ENCODE data around the gene CFAP99.

GRCh38 chr4:2445571-2445970 lies 26.8 kb downstream of the CFAP99 start:
- no peak for TF ChIP-seq CTCF (IDR thresholded peaks at IDR 0.05)
- TF ChIP-seq TCF7L2 (IDR thresholded peaks at IDR 0.05; ENCODE audit: low read depth, low read length) = no peak

Data from Panc1 (cell line).